ENCODE measurements around the gene PDE8B. TPM values are rescaled to one million over a fixed set of nuclear protein-coding genes. Genes with fewer than 3 reads are reported as not detected.
A peak's percentile ranks its signal among the peaks of the same experiment; 100 is the strongest.

Gene PDE8B
- total RNA-seq, 1 experiment from 2014 or later = 0.17 TPM

DNA sequence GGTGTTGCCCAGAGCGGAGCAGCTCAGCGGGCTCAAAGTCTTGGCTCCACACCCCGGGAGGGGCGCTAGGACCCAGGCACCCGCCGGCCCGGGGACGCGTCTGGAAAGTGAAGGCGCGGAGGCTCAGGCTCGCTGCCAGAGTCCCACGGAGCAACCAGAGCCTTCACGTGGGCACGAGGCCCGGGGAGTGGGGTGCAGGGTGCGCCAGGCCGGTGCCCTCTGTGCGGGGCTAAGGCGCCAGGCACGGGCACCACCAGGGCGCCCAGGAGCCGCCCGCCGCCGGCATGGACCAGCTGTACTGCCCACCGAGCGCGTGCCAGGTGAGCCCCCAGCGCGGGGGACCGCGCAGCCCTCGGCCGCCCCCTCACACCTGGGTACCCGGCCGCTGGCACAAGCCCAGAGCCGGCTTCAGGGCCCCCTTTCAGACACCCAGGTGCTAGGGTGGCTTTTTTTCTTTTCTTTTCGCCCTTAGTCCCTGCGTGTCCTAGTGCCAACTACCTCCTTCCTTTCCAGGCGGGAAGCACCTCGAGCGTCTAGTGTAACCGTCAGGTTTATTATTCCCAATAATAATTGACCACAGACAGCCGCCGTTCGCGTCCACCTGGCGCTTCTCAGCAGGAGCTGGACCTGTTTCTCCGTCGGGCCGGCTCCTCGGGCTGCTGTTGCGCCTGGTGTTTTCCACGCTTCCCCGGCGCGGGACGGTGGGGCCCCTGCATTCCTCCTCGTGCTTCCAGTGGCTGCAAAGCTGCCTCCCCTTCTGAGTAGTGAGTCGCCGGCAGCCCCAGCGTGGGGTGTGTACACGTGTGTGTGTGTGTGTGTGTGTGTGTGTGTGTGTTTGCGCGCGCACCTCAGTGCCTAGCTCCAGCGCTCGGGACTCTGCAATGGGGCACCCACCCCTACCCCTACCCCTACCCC is 30.1 kb upstream of the PDE8B start:
- Histone ChIP-seq H3K27ac (ENCODE audit: low read depth, low read length) (no peak overlapping the region), H3K9me3 (ENCODE audit: control insufficient read depth in 1 of 2, insufficient read depth in 1 of 2, low read depth in 1 of 2, low read length in 2 of 2) (no peaks in the 10 kb centered on the region), H2AFZ (ENCODE audit: low read depth, low read length, poor library complexity, severe bottlenecking) (no peak overlapping the region), H3K9ac (ENCODE audit: low read length) (no peak overlapping the region), H3K9me2 (ENCODE audit: insufficient read depth) (no peaks in the 10 kb centered on the region), H3K27me3 (ENCODE audit: insufficient read depth, low read length) (no peaks in the 10 kb centered on the region), H4K20me1 (ENCODE audit: insufficient read depth) (no peaks in the 10 kb centered on the region), H3K79me2 (ENCODE audit: insufficient read depth, low read length) (no peaks in the 10 kb centered on the region), H3K4me1 (ENCODE audit: control insufficient read depth in 1 of 2, insufficient read depth in 2 of 2, low read length in 2 of 2) (no peaks in the 10 kb centered on the region), H3K4me3 (replicated peaks in 1 of 2; ENCODE audit: low read depth in 1 of 2, low read length in 2 of 2) (no peak overlapping the region), H3K36me3 (ENCODE audit: control insufficient read depth in 1 of 2, insufficient read depth in 2 of 2, low read length in 2 of 2) (no peaks in the 10 kb centered on the region), H3K4me2 (ENCODE audit: low read length) (no peak overlapping the region)
- POLR2A ChIA-PET = no interaction called here
- no peak for TF ChIP-seq POLR2AphosphoS5 (IDR thresholded peaks at IDR 0.05; ENCODE audit: low read depth, low read length)
- no peak for TF ChIP-seq ZFX (IDR thresholded peaks at IDR 0.05)
- ATAC-seq (peak; percentile 14; the same call in 1 of the 2 replicates), DNase-seq (ENCODE audit: low read depth, low spot score) (no peak)
- RAD21 ChIA-PET (ENCODE audit: low non-redundant PET in 1 of 2, low total read pairs in 2 of 2, uncharacterized antibody in 2 of 2, unreplicated experiment in 2 of 2) = no interaction called here
- intact Hi-C loops (cut with micrococcal nuclease) = no loop called here
- BruUV-seq (replicated peaks) = no TSS peak
- CTCF ChIA-PET = no interaction called here

DNA sequence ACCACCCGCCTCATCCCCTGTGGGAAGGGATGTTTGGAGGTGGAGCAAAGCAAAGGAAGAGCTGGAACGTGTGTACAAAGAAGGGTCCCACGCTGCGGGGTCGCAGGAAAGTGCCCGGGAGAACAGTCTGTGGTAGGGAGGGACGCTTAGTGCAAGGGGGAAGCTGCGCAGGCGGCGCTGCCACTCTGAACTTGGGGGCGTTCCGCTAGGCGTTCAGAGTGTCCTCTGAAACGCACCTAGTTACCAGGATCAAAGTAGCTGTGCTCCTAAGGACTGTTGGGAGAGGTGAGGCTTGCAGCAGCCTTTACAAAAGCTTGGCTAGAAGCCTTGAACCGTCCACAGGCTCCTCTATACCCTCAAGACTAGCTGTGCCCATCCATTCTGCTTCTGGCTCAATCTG is 29.3 kb upstream of the PDE8B start:
- H3K36me3 ChIP-seq (ENCODE audit: control insufficient read depth in 1 of 2, insufficient read depth in 2 of 2, low read length in 2 of 2) = no peaks in the 10 kb centered on the region
- no peaks in the 10 kb centered on the region for H4K20me1 ChIP-seq (ENCODE audit: insufficient read depth)
- DNase-seq (ENCODE audit: low read depth, low spot score) (no peak), ATAC-seq (no peak)
- H3K27me3 ChIP-seq (ENCODE audit: insufficient read depth, low read length) = no peaks in the 10 kb centered on the region
- no peaks in the 10 kb centered on the region for H3K9me3 ChIP-seq (ENCODE audit: control insufficient read depth in 1 of 2, insufficient read depth in 1 of 2, low read depth in 1 of 2, low read length in 2 of 2)
- H3K4me3 ChIP-seq (replicated peaks in 1 of 2; ENCODE audit: low read depth in 1 of 2, low read length in 2 of 2) = no peak overlapping the region
- CTCF ChIA-PET = no interaction called here
- H3K79me2 ChIP-seq (ENCODE audit: insufficient read depth, low read length) = no peaks in the 10 kb centered on the region
- RAD21 ChIA-PET (ENCODE audit: low non-redundant PET in 1 of 2, low total read pairs in 2 of 2, uncharacterized antibody in 2 of 2, unreplicated experiment in 2 of 2) = no interaction called here
- H3K9ac ChIP-seq (ENCODE audit: low read length) = no peak overlapping the region
- BruUV-seq (replicated peaks) = no TSS peak
- no peaks in the 10 kb centered on the region for H3K9me2 ChIP-seq (ENCODE audit: insufficient read depth)
- intact Hi-C loops (cut with micrococcal nuclease) = no loop called here
- H3K4me2 ChIP-seq (ENCODE audit: low read length) = no peak overlapping the region
- H3K4me1 ChIP-seq (ENCODE audit: control insufficient read depth in 1 of 2, insufficient read depth in 2 of 2, low read length in 2 of 2) = no peaks in the 10 kb centered on the region
- POLR2A ChIA-PET = no interaction called here
- H3K27ac ChIP-seq (ENCODE audit: low read depth, low read length) = no peak overlapping the region
- H2AFZ ChIP-seq (ENCODE audit: low read depth, low read length, poor library complexity, severe bottlenecking) = no peak overlapping the region
- TF ChIP-seq EZH2phosphoT487 (IDR thresholded peaks at IDR 0.05; ENCODE audit: borderline replicate concordance) (no peak), POLR2AphosphoS5 (IDR thresholded peaks at IDR 0.05; ENCODE audit: low read depth, low read length) (no peak), CBX3 (IDR thresholded peaks at IDR 0.05; ENCODE audit: low read depth) (no peak), SRF (IDR thresholded peaks at IDR 0.05; ENCODE audit: low read depth) (no peak), EZH2 (IDR thresholded peaks at IDR 0.05) (no peak), EGR1 (IDR thresholded peaks at IDR 0.05; ENCODE audit: low read depth) (no peak), POLR2A (IDR thresholded peaks at IDR 0.05; ENCODE audit: borderline replicate concordance, extremely low read depth, insufficient read depth, insufficient read length) (no peak), ZFX (IDR thresholded peaks at IDR 0.05) (no peak), YY1 (IDR thresholded peaks at IDR 0.05; ENCODE audit: extremely low read depth, insufficient replicate concordance, low read depth, low read length) (no peak), FOSL1 (IDR thresholded peaks at IDR 0.05; ENCODE audit: low read depth) (no peak), CEBPB (IDR thresholded peaks at IDR 0.05; ENCODE audit: low read depth) (no peak), SIN3A (IDR thresholded peaks at IDR 0.05; ENCODE audit: low read depth) (no peak), ZNF274 (IDR thresholded peaks at IDR 0.05; ENCODE audit: low read depth, low read length) (no peak), SP1 (IDR thresholded peaks at IDR 0.05; ENCODE audit: low read depth) (no peak)
- TF ChIP-seq, protein P1, sequence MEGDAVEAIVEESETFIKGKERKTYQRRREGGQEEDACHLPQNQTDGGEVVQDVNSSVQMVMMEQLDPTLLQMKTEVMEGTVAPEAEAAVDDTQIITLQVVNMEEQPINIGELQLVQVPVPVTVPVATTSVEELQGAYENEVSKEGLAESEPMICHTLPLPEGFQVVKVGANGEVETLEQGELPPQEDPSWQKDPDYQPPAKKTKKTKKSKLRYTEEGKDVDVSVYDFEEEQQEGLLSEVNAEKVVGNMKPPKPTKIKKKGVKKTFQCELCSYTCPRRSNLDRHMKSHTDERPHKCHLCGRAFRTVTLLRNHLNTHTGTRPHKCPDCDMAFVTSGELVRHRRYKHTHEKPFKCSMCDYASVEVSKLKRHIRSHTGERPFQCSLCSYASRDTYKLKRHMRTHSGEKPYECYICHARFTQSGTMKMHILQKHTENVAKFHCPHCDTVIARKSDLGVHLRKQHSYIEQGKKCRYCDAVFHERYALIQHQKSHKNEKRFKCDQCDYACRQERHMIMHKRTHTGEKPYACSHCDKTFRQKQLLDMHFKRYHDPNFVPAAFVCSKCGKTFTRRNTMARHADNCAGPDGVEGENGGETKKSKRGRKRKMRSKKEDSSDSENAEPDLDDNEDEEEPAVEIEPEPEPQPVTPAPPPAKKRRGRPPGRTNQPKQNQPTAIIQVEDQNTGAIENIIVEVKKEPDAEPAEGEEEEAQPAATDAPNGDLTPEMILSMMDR (IDR thresholded peaks at IDR 0.05 in 2 of 3, conservative IDR thresholded peaks at IDR 0.05 in 1 of 3; ENCODE audit: borderline replicate concordance in 1 of 3, insufficient read depth in 1 of 3, low read depth in 2 of 3, low read length in 2 of 3) = no peak
- TF ChIP-seq, protein P2, sequence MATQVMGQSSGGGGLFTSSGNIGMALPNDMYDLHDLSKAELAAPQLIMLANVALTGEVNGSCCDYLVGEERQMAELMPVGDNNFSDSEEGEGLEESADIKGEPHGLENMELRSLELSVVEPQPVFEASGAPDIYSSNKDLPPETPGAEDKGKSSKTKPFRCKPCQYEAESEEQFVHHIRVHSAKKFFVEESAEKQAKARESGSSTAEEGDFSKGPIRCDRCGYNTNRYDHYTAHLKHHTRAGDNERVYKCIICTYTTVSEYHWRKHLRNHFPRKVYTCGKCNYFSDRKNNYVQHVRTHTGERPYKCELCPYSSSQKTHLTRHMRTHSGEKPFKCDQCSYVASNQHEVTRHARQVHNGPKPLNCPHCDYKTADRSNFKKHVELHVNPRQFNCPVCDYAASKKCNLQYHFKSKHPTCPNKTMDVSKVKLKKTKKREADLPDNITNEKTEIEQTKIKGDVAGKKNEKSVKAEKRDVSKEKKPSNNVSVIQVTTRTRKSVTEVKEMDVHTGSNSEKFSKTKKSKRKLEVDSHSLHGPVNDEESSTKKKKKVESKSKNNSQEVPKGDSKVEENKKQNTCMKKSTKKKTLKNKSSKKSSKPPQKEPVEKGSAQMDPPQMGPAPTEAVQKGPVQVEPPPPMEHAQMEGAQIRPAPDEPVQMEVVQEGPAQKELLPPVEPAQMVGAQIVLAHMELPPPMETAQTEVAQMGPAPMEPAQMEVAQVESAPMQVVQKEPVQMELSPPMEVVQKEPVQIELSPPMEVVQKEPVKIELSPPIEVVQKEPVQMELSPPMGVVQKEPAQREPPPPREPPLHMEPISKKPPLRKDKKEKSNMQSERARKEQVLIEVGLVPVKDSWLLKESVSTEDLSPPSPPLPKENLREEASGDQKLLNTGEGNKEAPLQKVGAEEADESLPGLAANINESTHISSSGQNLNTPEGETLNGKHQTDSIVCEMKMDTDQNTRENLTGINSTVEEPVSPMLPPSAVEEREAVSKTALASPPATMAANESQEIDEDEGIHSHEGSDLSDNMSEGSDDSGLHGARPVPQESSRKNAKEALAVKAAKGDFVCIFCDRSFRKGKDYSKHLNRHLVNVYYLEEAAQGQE (IDR thresholded peaks at IDR 0.05; ENCODE audit: low read depth) = no peak

Measured in HCT116 (cell line).